Natural killer cell (primary cell): Measurements from ENCODE around the gene GPR107. TPM values are rescaled to one million over a fixed set of nuclear protein-coding genes. Genes with fewer than 3 reads are reported as not detected.

Experiments
- ATAC-seq, 3 donors: fragments of 150-1000 bp in 2 of 3; fragments of 200-7000 bp in 1 of 3; cut with Tn5 transposase; 1 replicate in 1 of 3; 2 replicates in 2 of 3; pipeline ENCODE4 v1.10.0; 2021; ENCODE audit warnings: mild to moderate bottlenecking in 2 of 3, moderate library complexity in 2 of 3
- DNase-seq, 2 donors: peaks; one replicate each; pipeline versions ENCODE4 v3.0.0 to v3.0.0-alpha.2; 2013 to 2021; ENCODE audit warnings: mixed read lengths in 1 of 2
- H3K27ac ChIP-seq: one replicate; pipeline ENCODE4 v1.5.1; 2013; ENCODE audit warnings: mild to moderate bottlenecking, low read length
- H3K27me3 ChIP-seq: one replicate; pipeline ENCODE4 v1.6.1; 2013; ENCODE audit warnings: low read length; ENCODE audit not compliant: control insufficient read depth, insufficient read depth
- H3K36me3 ChIP-seq: one replicate; pipeline ENCODE4 v1.6.1; 2013; ENCODE audit warnings: low read length; ENCODE audit not compliant: control insufficient read depth, insufficient read depth
- H3K4me1 ChIP-seq: one replicate; pipeline ENCODE4 v1.6.1; 2013; ENCODE audit warnings: low read length; ENCODE audit not compliant: control insufficient read depth, insufficient read depth
- H3K4me3 ChIP-seq: one replicate; pipeline ENCODE4 v1.5.1; 2013; ENCODE audit warnings: low read length
- H3K9me3 ChIP-seq: one replicate; pipeline ENCODE4 v1.6.1; 2013; ENCODE audit warnings: low read length; ENCODE audit not compliant: control insufficient read depth, insufficient read depth
- H3K27ac Mint-ChIP-seq, 2 donors: one replicate each; pipeline ENCODE4 v1.8.0; 2022; ENCODE audit warnings: mild to moderate bottlenecking in 2 of 2, mixed read lengths in 2 of 2, moderate library complexity in 1 of 2
- H3K27me3 Mint-ChIP-seq, 2 donors: one replicate each; pipeline ENCODE4 v1.8.0; 2022; ENCODE audit warnings: low read depth in 2 of 2, mixed read lengths in 2 of 2
- H3K36me3 Mint-ChIP-seq: one replicate; pipeline ENCODE4 v1.8.0; 2022; ENCODE audit warnings: mixed read lengths
- H3K4me1 Mint-ChIP-seq, 2 donors: one replicate each; pipeline ENCODE4 v1.8.0; 2022; ENCODE audit warnings: mixed read lengths in 2 of 2
- H3K4me3 Mint-ChIP-seq: one replicate; pipeline ENCODE4 v1.8.0; 2022; ENCODE audit warnings: mild to moderate bottlenecking, moderate library complexity, mixed read lengths
- H3K9me3 Mint-ChIP-seq, 2 donors: one replicate each; pipeline ENCODE4 v1.8.0; 2022; ENCODE audit warnings: mixed read lengths in 2 of 2
- WGBS: methylation state at CpG from one replicate; pipeline ENCODE4 v1.1.7; 2013; ENCODE audit warnings: missing lambda C conversion rate; ENCODE audit not compliant: insufficient coverage; 5-methylcytosine and 5-hydroxymethylcytosine counted together
- intact Hi-C: fragments of 100-400 bp; cut with micrococcal nuclease; formaldehyde crosslinking; loops from one replicate; pipeline ENCODE4 v1.14.2; 2022
- total RNA-seq, 4 donors: library from RNA; stranded (reverse); fragments of 120-200 nt in 1 of 4; gene quantifications; one replicate each; pipeline versions ENCODE4 v1.2.3 to v1.2.4, GENCODE V29; 2013 to 2022
- TF ChIP-seq, protein P1 (sequence below): fragments of 200-600 bp; IDR thresholded peaks from one replicate; pipeline ENCODE4 v1.8.0; 2022; ENCODE audit warnings: antibody characterized with exemption

Gene GPR107
- total RNA-seq, 3 donors from 2014 or later (not counting 1 experiment from before 2014, with no cell fraction given), result 32.9 to 49.5 (median 41.8) TPM

DNA sequence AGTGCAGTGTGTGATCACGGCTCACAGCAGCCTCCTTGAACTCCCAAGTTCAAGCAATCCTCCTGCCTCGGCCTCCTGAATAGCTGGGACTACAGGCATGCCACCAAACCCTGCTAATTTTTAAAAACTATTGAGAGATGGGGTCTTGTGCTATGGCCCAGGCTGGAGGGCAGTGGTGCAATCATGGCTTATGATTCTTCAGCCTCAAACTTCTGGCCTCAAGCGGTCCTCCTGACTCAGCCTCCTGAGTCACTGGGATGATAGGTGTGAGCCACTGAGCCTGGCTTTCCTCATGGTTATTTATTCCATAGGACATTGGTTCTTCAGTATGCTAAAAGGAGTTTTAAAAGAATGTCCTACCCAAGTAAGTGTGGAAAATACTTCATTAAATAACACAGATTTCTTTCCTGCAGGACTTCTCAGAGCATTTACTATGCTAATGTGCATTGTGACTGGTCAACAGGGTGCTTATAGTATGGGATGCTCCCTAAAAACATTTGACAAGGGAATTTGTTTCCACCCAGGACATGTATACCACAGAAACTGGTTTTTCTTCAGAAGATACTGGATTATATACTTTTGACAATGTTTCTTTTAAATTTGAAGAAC lies 107.3 kb downstream of the GPR107 start:
- WGBS, result 88% methylated on average over 3 of the region's 3 CpGs
- H3K27me3 Mint-ChIP-seq, result peaks cover 0 to 3% of the 10 kb centered on the region in 2 donors
- H3K36me3 Mint-ChIP-seq, result no peaks in the 10 kb centered on the region
- no peak overlapping the region for H3K4me3 Mint-ChIP-seq
- DNase-seq (no peak), ATAC-seq (no peak)
- peaks cover 0 to 5% of the 10 kb centered on the region in 2 donors for H3K4me1 Mint-ChIP-seq
- H3K36me3 ChIP-seq, result no peaks in the 10 kb centered on the region
- H3K27me3 ChIP-seq, result no peaks in the 10 kb centered on the region
- H3K27ac ChIP-seq, result no peak overlapping the region
- H3K9me3 Mint-ChIP-seq, result no peaks in the 10 kb centered on the region
- H3K9me3 ChIP-seq, result no peaks in the 10 kb centered on the region
- H3K4me1 ChIP-seq, result no peaks in the 10 kb centered on the region
- TF ChIP-seq, protein P1, sequence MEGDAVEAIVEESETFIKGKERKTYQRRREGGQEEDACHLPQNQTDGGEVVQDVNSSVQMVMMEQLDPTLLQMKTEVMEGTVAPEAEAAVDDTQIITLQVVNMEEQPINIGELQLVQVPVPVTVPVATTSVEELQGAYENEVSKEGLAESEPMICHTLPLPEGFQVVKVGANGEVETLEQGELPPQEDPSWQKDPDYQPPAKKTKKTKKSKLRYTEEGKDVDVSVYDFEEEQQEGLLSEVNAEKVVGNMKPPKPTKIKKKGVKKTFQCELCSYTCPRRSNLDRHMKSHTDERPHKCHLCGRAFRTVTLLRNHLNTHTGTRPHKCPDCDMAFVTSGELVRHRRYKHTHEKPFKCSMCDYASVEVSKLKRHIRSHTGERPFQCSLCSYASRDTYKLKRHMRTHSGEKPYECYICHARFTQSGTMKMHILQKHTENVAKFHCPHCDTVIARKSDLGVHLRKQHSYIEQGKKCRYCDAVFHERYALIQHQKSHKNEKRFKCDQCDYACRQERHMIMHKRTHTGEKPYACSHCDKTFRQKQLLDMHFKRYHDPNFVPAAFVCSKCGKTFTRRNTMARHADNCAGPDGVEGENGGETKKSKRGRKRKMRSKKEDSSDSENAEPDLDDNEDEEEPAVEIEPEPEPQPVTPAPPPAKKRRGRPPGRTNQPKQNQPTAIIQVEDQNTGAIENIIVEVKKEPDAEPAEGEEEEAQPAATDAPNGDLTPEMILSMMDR, result no peak
- no peak overlapping the region for H3K27ac Mint-ChIP-seq
- intact Hi-C loops, result no loop called here
- no peak overlapping the region for H3K4me3 ChIP-seq

DNA sequence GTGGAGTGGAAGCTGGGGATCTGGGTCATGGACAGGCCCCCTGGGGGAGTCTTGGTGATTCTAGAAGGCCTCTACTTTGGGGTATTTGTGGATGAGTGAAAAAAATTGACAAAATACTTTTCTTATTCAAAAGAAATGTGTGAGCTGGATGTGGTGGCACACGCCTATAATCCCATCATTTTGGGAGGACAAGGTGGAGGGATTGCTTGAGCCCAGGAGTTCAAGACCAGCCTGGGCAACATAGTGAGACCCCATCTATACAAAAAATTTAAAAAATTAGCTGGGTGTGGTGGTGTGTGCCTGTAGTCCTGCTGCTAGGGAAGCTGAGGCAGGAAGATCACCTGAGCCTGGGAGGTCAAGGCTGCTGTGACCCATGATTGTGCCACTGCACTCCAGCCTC lies 111.9 kb downstream of the GPR107 start:
- Histone ChIP-seq H3K9me3 (no peaks in the 10 kb centered on the region), H3K4me3 (no peak overlapping the region), H3K36me3 (no peaks in the 10 kb centered on the region), H3K4me1 (no peaks in the 10 kb centered on the region), H3K27ac (no peak overlapping the region), H3K27me3 (no peaks in the 10 kb centered on the region)
- no peak overlapping the region for H3K4me3 Mint-ChIP-seq
- TF ChIP-seq, protein P1, result no peak
- no peaks in the 10 kb centered on the region for H3K9me3 Mint-ChIP-seq
- 100% methylated on average over 1 of the region's 1 CpG for WGBS
- peaks cover 0 to 3% of the 10 kb centered on the region in 2 donors for H3K27me3 Mint-ChIP-seq
- peaks cover 6 to 18% of the 10 kb centered on the region in 2 donors for H3K4me1 Mint-ChIP-seq
- no peaks in the 10 kb centered on the region for H3K36me3 Mint-ChIP-seq
- intact Hi-C loops, result no loop called here
- ATAC-seq (no peak), DNase-seq (no peak)
- H3K27ac Mint-ChIP-seq, result no peak overlapping the region

DNA sequence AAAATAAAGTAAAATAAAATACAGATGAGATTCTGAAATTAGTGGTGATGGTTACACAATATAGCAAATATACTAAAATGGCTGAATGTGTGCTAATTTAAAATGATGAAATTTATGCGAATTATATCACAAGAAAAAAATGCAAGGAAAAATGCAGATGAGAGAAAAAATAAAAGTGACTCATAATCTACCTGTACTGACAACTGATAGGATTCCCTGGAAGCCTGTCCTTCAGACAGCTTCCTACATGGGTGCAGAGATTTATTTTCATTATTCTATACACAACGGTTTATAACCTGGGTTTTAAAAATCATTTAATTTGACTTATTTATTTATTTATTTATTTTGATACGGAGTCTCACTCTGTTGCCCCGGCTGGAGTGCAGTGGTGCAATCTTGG lies 112.7 kb downstream of the GPR107 start:
- Histone ChIP-seq H3K4me3 (no peak overlapping the region), H3K4me1 (no peaks in the 10 kb centered on the region), H3K9me3 (no peaks in the 10 kb centered on the region), H3K27me3 (no peaks in the 10 kb centered on the region), H3K27ac (no peak overlapping the region), H3K36me3 (no peaks in the 10 kb centered on the region)
- TF ChIP-seq, protein P1, result no peak
- Mint-ChIP-seq H3K36me3 (no peaks in the 10 kb centered on the region), H3K9me3 (no peaks in the 10 kb centered on the region), H3K27me3 (peaks cover 0 to 3% of the 10 kb centered on the region in 2 donors), H3K4me3 (no peak overlapping the region), H3K27ac (no peak overlapping the region), H3K4me1 (peaks cover 6 to 18% of the 10 kb centered on the region in 2 donors)
- intact Hi-C loops, result no loop called here
- 97% methylated on average over 2 of the region's 4 CpGs for WGBS
- DNase-seq (no peak), ATAC-seq (no peak)

DNA sequence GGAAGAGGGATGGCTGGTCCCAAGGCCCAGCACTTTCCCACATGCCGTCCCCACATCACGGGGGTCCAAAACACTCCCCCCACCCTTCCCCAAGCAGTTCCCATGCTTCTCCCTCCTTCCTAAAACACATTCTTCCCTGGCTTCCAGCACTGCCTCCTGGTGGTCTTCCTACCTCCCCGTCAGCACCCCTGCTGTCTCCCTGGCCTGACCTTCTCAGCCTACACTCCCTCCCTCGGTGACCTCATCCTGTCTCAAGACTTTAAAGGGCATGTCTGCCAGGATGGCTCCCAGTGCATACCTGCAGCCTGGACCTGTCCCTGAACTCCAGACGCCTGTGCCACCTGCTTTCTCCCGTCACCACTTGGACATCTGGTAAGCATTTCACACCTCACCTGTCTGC lies 114.2 kb downstream of the GPR107 start:
- Mint-ChIP-seq H3K36me3 (no peaks in the 10 kb centered on the region), H3K27me3 (peaks cover 0 to 3% of the 10 kb centered on the region in 2 donors), H3K4me1 (peaks cover 6 to 18% of the 10 kb centered on the region in 2 donors), H3K9me3 (no peaks in the 10 kb centered on the region), H3K4me3 (no peak overlapping the region), H3K27ac (peak overlapping the region in 1 of 2 donors; percentile 9)
- ATAC-seq, result no peak
- 81% methylated on average over 6 of the region's 6 CpGs for WGBS
- no peak overlapping the region for H3K27ac ChIP-seq
- TF ChIP-seq, protein P1, result no peak
- H3K4me1 ChIP-seq, result peaks cover 4% of the 10 kb centered on the region
- H3K36me3 ChIP-seq, result no peaks in the 10 kb centered on the region
- no peak overlapping the region for H3K4me3 ChIP-seq
- no peaks in the 10 kb centered on the region for H3K27me3 ChIP-seq
- DNase-seq, result no peak
- intact Hi-C loops, result no loop called here
- no peaks in the 10 kb centered on the region for H3K9me3 ChIP-seq
